Tibial nerve (tissue), 4 donors: Measurements from ENCODE around the gene AVPR1B.

ENCODE experiments used
- CTCF ChIP-seq, 5 experiments: fragments of 200-600 bp in 3 of 5; fragments of 450-650 bp in 2 of 5; sonication (generic) in 3 of 5; IDR thresholded peaks; one replicate each; pipeline ENCODE4 v1.5.1; 2016 to 2019; ENCODE audit warnings: antibody characterized with exemption in 5 of 5, mild to moderate bottlenecking in 3 of 5, moderate library complexity in 2 of 5
- EP300 ChIP-seq, 2 donors: sonication (generic); formaldehyde crosslinking; IDR thresholded peaks; one replicate each; pipeline ENCODE4 v1.6.1; 2017; ENCODE audit warnings: antibody characterized with exemption in 2 of 2, mild to moderate bottlenecking in 1 of 2
- POLR2A ChIP-seq, 2 donors: fragments of 450-650 bp; IDR thresholded peaks; one replicate each; pipeline ENCODE4 v1.6.1; 2017; ENCODE audit warnings: antibody characterized with exemption in 2 of 2, mild to moderate bottlenecking in 2 of 2, moderate library complexity in 2 of 2

- TF ChIP-seq POLR2A (IDR thresholded peaks at IDR 0.05) (no peak), CTCF (IDR thresholded peaks at IDR 0.05) (no peak), EP300 (IDR thresholded peaks at IDR 0.05) (no peak)
Observed at GRCh38 chr1:206145771-206146290, 28.6 kb upstream of the AVPR1B start.
